B cell (primary cell): ENCODE measurements around the gene PAPSS1. TPM values are rescaled to one million over a fixed set of nuclear protein-coding genes. Genes with fewer than 3 reads are reported as not detected.

Experiments used
- ATAC-seq: fragments of 200-7000 bp; cut with Tn5 transposase; one replicate; pipeline ENCODE4 v1.10.0; 2021; ENCODE audit warnings: low read depth, mild to moderate bottlenecking, moderate number of reproducible peaks, moderate library complexity
- CTCF ChIA-PET: fragments of 350-600 bp; sonication (Branson Sonifier 250); formaldehyde crosslinking; loops from one replicate; lab custom pipeline; 2021; ENCODE audit warnings: antibody characterized with exemption, inconsistent platforms; lab: Charles Lee
- POLR2A ChIA-PET: fragments of 350-600 bp; sonication (Branson Sonifier 250); formaldehyde crosslinking; loops from one replicate; lab custom pipeline; 2021; ENCODE audit warnings: antibody characterized with exemption; lab: Charles Lee
- DNase-seq: peaks from one replicate; pipeline ENCODE4 v3.0.0; 2013
- H2AFZ ChIP-seq: 2 replicates; pipeline ENCODE4 v1.6.1; 2012; ENCODE audit warnings: mild to moderate bottlenecking, low read depth, low read length; ENCODE audit not compliant: insufficient read depth, poor library complexity, severe bottlenecking
- H3K27ac ChIP-seq, 2 donors: 1 replicate in 1 of 2; 2 replicates in 1 of 2; pipeline ENCODE4 v1.5.1; 2012 to 2013; ENCODE audit warnings: low read length in 2 of 2, mild to moderate bottlenecking in 2 of 2, moderate library complexity in 1 of 2
- H3K27me3 ChIP-seq, 4 experiments: fragments of 200-600 bp in 1 of 4; sonication (generic) in 1 of 4; replicated peaks in 1 of 4; 1 replicate in 2 of 4; 2 replicates in 2 of 4; pipeline versions ENCODE4 v1.6.1 to v1.7.0; 2013 to 2016; ENCODE audit warnings: low read length in 3 of 4, mild to moderate bottlenecking in 2 of 4, mixed read lengths in 1 of 4, moderate library complexity in 1 of 4; ENCODE audit not compliant: insufficient read depth in 4 of 4, control insufficient read depth in 3 of 4; ENCODE audit errors: control extremely low read depth in 1 of 4
- H3K36me3 ChIP-seq, 2 experiments: replicated peaks in 1 of 2; 1 replicate in 1 of 2; 2 replicates in 1 of 2; pipeline versions ENCODE4 v1.6.1 to v1.7.1; 2013; ENCODE audit warnings: low read length in 1 of 2; ENCODE audit not compliant: insufficient read depth in 2 of 2, control insufficient read depth in 1 of 2; ENCODE audit errors: control extremely low read depth in 1 of 2, extremely low read depth in 1 of 2
- H3K4me1 ChIP-seq, 2 donors: fragments of 200-600 bp in 1 of 2; sonication (generic) in 1 of 2; 1 replicate in 1 of 2; 2 replicates in 1 of 2; pipeline versions ENCODE4 v1.5.1 to v1.6.1; 2013 to 2017; ENCODE audit warnings: low read length in 2 of 2; ENCODE audit not compliant: control insufficient read depth in 2 of 2, insufficient read depth in 2 of 2
- H3K4me2 ChIP-seq: replicated peaks from 2 replicates; pipeline ENCODE3; 2012; ENCODE audit warnings: mild to moderate bottlenecking, low read depth, low read length; ENCODE audit not compliant: poor library complexity, severe bottlenecking
- H3K4me3 ChIP-seq, 5 experiments: fragments of 200-600 bp in 1 of 5; sonication (generic) in 1 of 5; 1 replicate in 3 of 5; 2 replicates in 2 of 5; pipeline versions ENCODE4 v1.5.1 to v1.7.0; 2011 to 2016; ENCODE audit warnings: low read length in 4 of 5, mild to moderate bottlenecking in 4 of 5, low read depth in 2 of 5, control low read depth in 1 of 5, moderate library complexity in 1 of 5; ENCODE audit not compliant: insufficient read depth in 1 of 5; ENCODE audit errors: control extremely low read depth in 1 of 5, extremely low read depth in 1 of 5
- H3K79me2 ChIP-seq: fragments of 200-600 bp; sonication (generic); one replicate; pipeline ENCODE4 v1.6.0; 2016; ENCODE audit warnings: low read length; ENCODE audit not compliant: control insufficient read depth, insufficient read depth
- H3K9ac ChIP-seq: fragments of 200-600 bp; sonication (generic); 2 replicates; pipeline ENCODE4 v1.6.1; 2017; ENCODE audit warnings: mild to moderate bottlenecking, low read length, moderate library complexity
- H3K9me3 ChIP-seq, 3 donors: one replicate each; pipeline versions ENCODE4 v1.6.1 to v1.7.1; 2013; ENCODE audit warnings: low read length in 2 of 3; ENCODE audit not compliant: control insufficient read depth in 2 of 3, insufficient read depth in 1 of 3; ENCODE audit errors: control extremely low read depth in 1 of 3
- H4K20me1 ChIP-seq: 2 replicates; pipeline ENCODE4 v1.6.0; 2012; ENCODE audit warnings: mild to moderate bottlenecking, low read length; ENCODE audit not compliant: insufficient read depth, control insufficient read depth, poor library complexity, severe bottlenecking
- H3K27ac Mint-ChIP-seq: one replicate; pipeline ENCODE4 v1.8.0; 2021; ENCODE audit warnings: mixed read lengths
- H3K27me3 Mint-ChIP-seq: one replicate; pipeline ENCODE4 v1.8.0; 2021; ENCODE audit warnings: mixed read lengths
- H3K4me1 Mint-ChIP-seq: one replicate; pipeline ENCODE4 v1.8.0; 2021; ENCODE audit warnings: mixed read lengths
- H3K4me3 Mint-ChIP-seq: one replicate; pipeline ENCODE4 v1.8.0; 2021; ENCODE audit warnings: mixed read lengths
- H3K9me3 Mint-ChIP-seq: one replicate; pipeline ENCODE4 v1.8.0; 2022; ENCODE audit warnings: mixed read lengths; ENCODE audit not compliant: insufficient read depth
- CTCF ChIP-seq: fragments of 200-600 bp; IDR thresholded peaks from one replicate; pipeline ENCODE4 v1.8.0; 2022; ENCODE audit warnings: antibody characterized with exemption, mild to moderate bottlenecking
- EZH2 ChIP-seq: IDR thresholded peaks from 2 replicates; pipeline ENCODE4 v1.6.1; 2012; ENCODE audit warnings: borderline replicate concordance, low read depth, mild to moderate bottlenecking, moderate library complexity, low read length; ENCODE audit not compliant: insufficient read depth, poor library complexity, severe bottlenecking
- WGBS: methylation state at CpG from one replicate; pipeline ENCODE4 v1.1.5; 2013; ENCODE audit warnings: missing lambda C conversion rate; ENCODE audit not compliant: insufficient coverage; 5-methylcytosine and 5-hydroxymethylcytosine counted together
- intact Hi-C: fragments of 100-400 bp; cut with micrococcal nuclease; formaldehyde crosslinking; loops from one replicate; pipeline ENCODE4 v1.10.0; 2022
- polyA plus RNA-seq: library from polyadenylated mRNA; depleted of rRNA; stranded (reverse); fragments of >200 nt; gene quantifications from 2 replicates; pipeline ENCODE4 v1.2.3, GENCODE V29; 2012
- total RNA-seq, 2 donors: library from RNA; stranded (reverse); fragments of 120-200 nt in 1 of 2; gene quantifications; 1 replicate in 1 of 2; 2 replicates in 1 of 2; pipeline versions ENCODE4 v1.2.3 to v1.2.4, GENCODE V29; 2013 to 2022

PAPSS1 gene
- total and polyA plus RNA-seq, 2 donors (not counting 1 experiment from before 2014, with no cell fraction given), result 21.4 to 33.9 TPM

- no peak for ATAC-seq
- no peak overlapping the region for H3K4me2 ChIP-seq
- WGBS, result no CpG with 5 or more reads among the region's 1 CpG
- H3K9me3 Mint-ChIP-seq, result peaks cover 8% of the 10 kb centered on the region
- peaks cover 2 to 8% of the 10 kb centered on the region in 2 experiments for H3K36me3 ChIP-seq
- H3K9ac ChIP-seq, result no peak overlapping the region
- H3K27ac ChIP-seq, result no peak overlapping the region
- H3K27me3 ChIP-seq, result no peaks in the 10 kb centered on the region
- peaks cover 0 to 7% (median 2%) of the 10 kb centered on the region in 3 donors for H3K9me3 ChIP-seq
- no peaks in the 10 kb centered on the region for H3K79me2 ChIP-seq
- ChIA-PET POLR2A (no interaction called here), CTCF (no interaction called here)
- no peaks in the 10 kb centered on the region for H3K27me3 Mint-ChIP-seq
- H3K4me1 Mint-ChIP-seq, result no peaks in the 10 kb centered on the region
- H2AFZ ChIP-seq, result no peak overlapping the region
- TF ChIP-seq CTCF, result no peak
- TF ChIP-seq EZH2, result no peak
- H3K4me3 ChIP-seq, result no peak overlapping the region
- no peaks in the 10 kb centered on the region for H3K4me1 ChIP-seq
- H3K27ac Mint-ChIP-seq, result no peak overlapping the region
- no peak for DNase-seq
- H4K20me1 ChIP-seq, result no peaks in the 10 kb centered on the region
- no peak overlapping the region for H3K4me3 Mint-ChIP-seq
- intact Hi-C loops, result no loop called here
Measured at GRCh38 chr4:107615809-107616208, 104.2 kb downstream of the PAPSS1 start.

- no peak overlapping the region for H2AFZ ChIP-seq
- ChIA-PET CTCF (no interaction called here), POLR2A (no interaction called here)
- no peak for ATAC-seq
- no peaks in the 10 kb centered on the region for H3K27me3 ChIP-seq
- no peaks in the 10 kb centered on the region for H3K36me3 ChIP-seq
- no peak overlapping the region for H3K4me3 ChIP-seq
- Mint-ChIP-seq H3K9me3 (no peaks in the 10 kb centered on the region), H3K27ac (no peak overlapping the region), H3K4me1 (no peaks in the 10 kb centered on the region), H3K4me3 (no peak overlapping the region), H3K27me3 (no peaks in the 10 kb centered on the region)
- no peak overlapping the region for H3K4me2 ChIP-seq
- no peaks in the 10 kb centered on the region for H3K4me1 ChIP-seq
- DNase-seq, result no peak
- TF ChIP-seq EZH2, result no peak
- no peak for TF ChIP-seq CTCF
- H3K27ac ChIP-seq, result no peak overlapping the region
- intact Hi-C loops, result no loop called here
- no CpG with 5 or more reads among the region's 4 CpGs for WGBS
- no peaks in the 10 kb centered on the region for H3K9me3 ChIP-seq
- H3K79me2 ChIP-seq, result no peaks in the 10 kb centered on the region
- no peak overlapping the region for H3K9ac ChIP-seq
- H4K20me1 ChIP-seq, result no peaks in the 10 kb centered on the region
Measured at GRCh38 chr4:107603430-107603829, 116.6 kb downstream of the PAPSS1 start.
